RWPE1 (cell line): ENCODE data around the gene MAP3K12.
A peak's percentile ranks its signal among the peaks of the same experiment; 100 is the strongest.

Experiments
- CTCF ChIA-PET: fragments of 350-600 bp; sonication (Branson Sonifier 250); formaldehyde crosslinking; extraction: SDS; loops from one replicate; lab custom pipeline; 2021; lab: Yijun Ruan, JAX
- POLR2A ChIA-PET: fragments of 400-600 bp; formaldehyde crosslinking; extraction: SDS; loops from one replicate; lab custom pipeline; 2020; ENCODE audit warnings: antibody characterized with exemption; ENCODE audit not compliant: low non-redundant PET; lab: Yijun Ruan, JAX
- DNase-seq: peaks from one replicate; pipeline ENCODE4 v3.0.0; 2012; ENCODE audit warnings: low spot score
- H3K27ac ChIP-seq: fragments of 450-650 bp; 2 replicates; pipeline ENCODE4 v1.5.1; 2017
- CTCF ChIP-seq: fragments of 450-650 bp; conservative IDR thresholded peaks from 2 replicates; pipeline ENCODE4 v1.5.1; 2017; ENCODE audit warnings: low read depth, mild to moderate bottlenecking

MAP3K12 gene

DNA sequence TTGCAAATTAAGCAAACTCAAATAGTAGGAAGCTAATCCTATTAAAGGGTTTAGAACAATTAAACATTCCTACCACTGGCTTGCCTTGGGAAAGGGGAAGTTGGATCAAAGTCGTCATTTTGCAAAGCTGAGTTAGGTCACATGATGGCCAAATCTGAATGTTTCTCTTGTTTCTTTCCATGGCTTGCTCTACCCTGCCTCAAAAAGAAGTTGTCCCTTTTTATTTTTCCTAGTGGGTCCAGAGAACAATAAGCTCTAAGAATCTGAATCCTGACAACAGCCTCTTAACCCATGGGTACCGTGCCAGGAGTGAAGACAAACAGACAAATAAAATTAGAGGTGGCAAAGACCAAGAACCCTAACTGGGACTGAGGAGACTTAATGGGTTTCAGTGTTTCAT is 34.2 kb upstream of the MAP3K12 start:
- H3K27ac ChIP-seq: no peak overlapping the region
- DNase-seq: no peak
- POLR2A ChIA-PET: no interaction called here
- CTCF ChIA-PET: no interaction called here
- TF ChIP-seq CTCF: no peak

DNA sequence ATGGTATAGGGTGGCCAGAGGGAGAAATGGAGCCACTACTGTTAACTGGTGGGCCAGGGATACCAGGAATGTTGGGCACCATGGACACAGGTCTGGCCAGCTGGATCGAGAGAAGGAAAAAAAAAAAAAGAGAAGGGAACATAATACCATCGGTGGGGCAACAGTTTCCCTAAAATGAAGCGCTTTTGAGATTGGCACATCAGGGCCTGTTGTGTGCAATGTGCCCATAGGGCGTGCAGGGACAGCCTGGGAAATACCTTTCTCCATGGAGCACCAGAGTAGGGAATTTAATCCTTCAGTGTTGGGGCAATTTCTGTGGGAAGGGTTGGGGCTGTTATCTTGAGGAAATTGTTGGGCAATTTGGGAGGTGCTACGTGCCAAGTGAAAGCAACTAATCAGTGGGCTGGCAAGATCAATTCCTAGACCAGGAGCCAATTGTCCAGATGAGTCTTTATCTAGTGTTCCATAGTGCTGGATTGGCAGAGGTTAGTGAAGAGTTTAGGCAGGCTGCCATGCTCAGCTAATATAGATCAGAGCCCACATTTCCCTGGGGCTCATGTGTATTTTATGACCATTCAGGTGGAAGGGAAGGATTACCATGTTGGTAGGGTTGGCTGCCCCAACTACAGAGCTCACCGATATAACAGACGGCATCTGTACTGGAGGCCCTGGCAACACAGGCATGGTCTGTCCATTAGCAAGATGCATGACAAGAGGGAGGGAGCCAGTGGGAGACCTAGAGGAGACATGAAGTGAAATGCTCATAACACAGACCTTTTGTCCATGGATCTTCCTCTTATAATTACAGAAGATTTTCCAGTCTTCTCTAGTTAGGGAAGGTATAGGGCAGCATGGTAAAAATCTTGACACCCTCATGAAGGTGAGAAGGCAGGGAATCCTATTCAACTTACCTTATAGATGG is 33.5 kb upstream of the MAP3K12 start:
- H3K27ac ChIP-seq: no peak overlapping the region
- DNase-seq: no peak
- ChIA-PET POLR2A (no interaction called here), CTCF (no interaction called here)
- no peak for TF ChIP-seq CTCF

DNA sequence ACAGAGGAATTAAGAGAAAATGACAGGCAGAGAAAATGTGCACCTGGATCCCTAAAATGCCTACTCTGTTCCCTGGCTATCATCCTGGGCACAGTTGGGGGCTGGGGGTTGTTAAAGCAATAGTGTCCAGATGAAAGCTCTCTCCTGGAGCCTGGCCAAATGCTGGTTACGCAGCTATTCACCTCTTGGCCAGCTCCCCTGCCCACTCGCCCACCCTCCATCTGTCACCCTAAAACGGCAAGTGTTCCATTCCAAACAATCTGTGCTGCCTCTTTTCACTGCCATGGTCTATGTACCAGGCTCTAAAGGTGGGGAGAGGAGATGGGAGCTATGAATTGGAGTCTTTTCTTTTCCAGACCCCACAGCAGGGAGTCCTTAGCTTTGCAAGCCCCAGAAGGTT is 32.8 kb upstream of the MAP3K12 start:
- POLR2A ChIA-PET: no interaction called here
- DNase-seq: no peak
- 0 out of 2 replicates have a peak overlapping the region, but pooled peaks have one; percentile 9 for H3K27ac ChIP-seq
- CTCF ChIA-PET: no interaction called here
- no peak for TF ChIP-seq CTCF

DNA sequence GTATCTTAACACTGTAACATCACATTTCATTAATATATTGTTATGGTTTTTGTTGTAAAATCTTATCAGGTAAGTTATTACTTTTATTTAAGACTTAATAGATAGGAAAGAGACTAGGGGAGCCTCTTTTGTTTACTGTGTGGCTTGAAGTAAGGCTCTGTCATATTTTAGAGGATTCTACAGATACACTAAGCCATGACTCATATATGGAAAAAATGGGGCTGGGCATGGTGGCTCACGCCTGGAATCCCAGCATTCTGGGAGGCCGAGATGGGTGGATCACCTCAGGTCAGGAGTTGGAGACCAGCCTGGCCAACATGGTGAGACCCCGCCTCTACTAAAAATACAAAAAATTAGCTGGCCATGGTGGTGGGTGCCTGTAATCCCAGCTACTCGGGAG is 31.7 kb upstream of the MAP3K12 start:
- H3K27ac ChIP-seq: peak overlapping the region; percentile 32; the same call in 1 of the 2 replicates
- TF ChIP-seq CTCF: no peak
- POLR2A ChIA-PET: interaction anchor here (0.7 kb wide), 1 partner anchor 78 kb away, joined by 8 read pairs; no protein-coding TSS in a partner anchor
- CTCF ChIA-PET: no interaction called here
- DNase-seq: peak; percentile 49

DNA sequence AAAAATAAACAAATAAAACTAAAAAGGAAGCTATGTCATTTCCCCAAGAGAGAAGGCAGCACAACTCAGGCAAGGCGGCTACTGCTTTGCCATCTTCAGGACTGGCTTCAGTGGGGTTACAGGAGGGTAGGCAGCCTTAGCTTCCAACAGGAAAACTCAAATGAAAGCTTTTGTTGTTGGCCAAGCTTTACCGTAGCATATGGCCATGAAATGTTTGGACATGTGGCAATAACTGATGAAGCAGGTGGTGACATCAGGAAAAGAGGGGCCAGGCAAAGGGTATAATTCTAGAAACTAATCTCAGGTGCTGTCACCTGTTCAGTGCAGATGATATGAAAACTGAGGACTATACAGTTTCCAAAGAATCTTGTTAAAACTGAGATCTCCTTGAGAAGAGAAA is 30.8 kb upstream of the MAP3K12 start:
- TF ChIP-seq CTCF: no peak
- H3K27ac ChIP-seq: no peak overlapping the region
- DNase-seq: no peak
- ChIA-PET POLR2A (no interaction called here), CTCF (interaction anchor here (0.6 kb wide), 1 partner anchor 121 kb away, joined by 6 read pairs; no protein-coding TSS in a partner anchor)

GRCh38 chr12:53524476-53524875 is 25.2 kb upstream of the MAP3K12 start:
- no peak overlapping the region for H3K27ac ChIP-seq
- DNase-seq: no peak
- ChIA-PET CTCF (no interaction called here), POLR2A (no interaction called here)
- no peak for TF ChIP-seq CTCF
